ENCODE measurements around the gene CGB8. TPM values are rescaled to one million over a fixed set of nuclear protein-coding genes. Genes with fewer than 3 reads are reported as not detected.
"Not testable (repeated sequence)": the region's sequence is repeated elsewhere in the genome, so short reads cannot be mapped to it uniquely, and the experiment has no call there.

The CGB8 gene
- total RNA-seq, 1 donor from 2014 or later, result 9.4 TPM

DNA sequence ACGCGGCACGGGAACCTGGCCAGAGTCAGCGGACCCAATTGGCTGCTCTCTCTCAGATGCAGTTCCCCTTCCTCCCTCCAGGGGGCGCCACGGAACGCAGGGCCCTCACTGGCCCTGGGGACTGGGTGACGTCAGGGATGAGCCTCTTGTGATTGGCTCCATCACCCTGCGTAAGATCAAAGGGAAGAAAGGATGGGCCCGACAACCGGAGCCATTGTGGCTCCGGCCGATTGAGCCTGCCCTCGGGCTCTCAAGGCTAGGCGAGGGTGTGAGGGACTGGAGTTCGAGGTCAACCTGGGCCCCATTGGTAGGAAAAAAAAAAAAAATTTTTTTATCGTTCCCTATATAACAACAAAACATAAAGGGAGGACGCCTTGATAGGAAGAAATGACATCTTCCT, 12.1 kb downstream of the CGB8 start, which contains the start of gene CGB1:
Gene CGB1, minus strand, starts transcription at position 81 of the 400 bp plus-strand sequence. CDS start 184 bp downstream, outside the sequence.
- H3K9me3 ChIP-seq (ENCODE audit: insufficient read depth, low read depth, low read length); DNase-seq (ENCODE audit: low read depth); H3K4me3 Mint-ChIP-seq (ENCODE audit: unreplicated experiment); H2AFZ ChIP-seq (ENCODE audit: low read depth, low read length); H4K20me1 ChIP-seq (ENCODE audit: insufficient read depth, low read length); H3K79me2 ChIP-seq (ENCODE audit: insufficient read depth, low read length); H3K27me3 ChIP-seq (ENCODE audit: insufficient read depth, low read length); H3K27ac Mint-ChIP-seq (ENCODE audit: unreplicated experiment); H3K36me3 Mint-ChIP-seq (ENCODE audit: low read depth, unreplicated experiment); H3K9ac ChIP-seq (ENCODE audit: low read length); H3K4me2 ChIP-seq (ENCODE audit: low read length); H3K4me3 ChIP-seq (ENCODE audit: insufficient read depth, low read depth, low read length); H3K9me3 Mint-ChIP-seq (ENCODE audit: unreplicated experiment); H3K27ac ChIP-seq (ENCODE audit: low read depth, low read length); H3K27me3 Mint-ChIP-seq (ENCODE audit: low read depth, unreplicated experiment); FAIRE-seq; H3K36me3 ChIP-seq (ENCODE audit: insufficient read depth, low read length): not testable (repeated sequence)
- TF ChIP-seq, protein P1, sequence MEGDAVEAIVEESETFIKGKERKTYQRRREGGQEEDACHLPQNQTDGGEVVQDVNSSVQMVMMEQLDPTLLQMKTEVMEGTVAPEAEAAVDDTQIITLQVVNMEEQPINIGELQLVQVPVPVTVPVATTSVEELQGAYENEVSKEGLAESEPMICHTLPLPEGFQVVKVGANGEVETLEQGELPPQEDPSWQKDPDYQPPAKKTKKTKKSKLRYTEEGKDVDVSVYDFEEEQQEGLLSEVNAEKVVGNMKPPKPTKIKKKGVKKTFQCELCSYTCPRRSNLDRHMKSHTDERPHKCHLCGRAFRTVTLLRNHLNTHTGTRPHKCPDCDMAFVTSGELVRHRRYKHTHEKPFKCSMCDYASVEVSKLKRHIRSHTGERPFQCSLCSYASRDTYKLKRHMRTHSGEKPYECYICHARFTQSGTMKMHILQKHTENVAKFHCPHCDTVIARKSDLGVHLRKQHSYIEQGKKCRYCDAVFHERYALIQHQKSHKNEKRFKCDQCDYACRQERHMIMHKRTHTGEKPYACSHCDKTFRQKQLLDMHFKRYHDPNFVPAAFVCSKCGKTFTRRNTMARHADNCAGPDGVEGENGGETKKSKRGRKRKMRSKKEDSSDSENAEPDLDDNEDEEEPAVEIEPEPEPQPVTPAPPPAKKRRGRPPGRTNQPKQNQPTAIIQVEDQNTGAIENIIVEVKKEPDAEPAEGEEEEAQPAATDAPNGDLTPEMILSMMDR (IDR thresholded peaks at IDR 0.05; ENCODE audit: insufficient read depth, low read depth, low read length), result peak; percentile 20
- H3K4me1 Mint-ChIP-seq (ENCODE audit: low read depth, unreplicated experiment), result peaks cover 11% of the 10 kb centered on the region
- H3K4me1 ChIP-seq (ENCODE audit: insufficient read depth, low read length), result peaks cover 13% of the 10 kb centered on the region

DNA sequence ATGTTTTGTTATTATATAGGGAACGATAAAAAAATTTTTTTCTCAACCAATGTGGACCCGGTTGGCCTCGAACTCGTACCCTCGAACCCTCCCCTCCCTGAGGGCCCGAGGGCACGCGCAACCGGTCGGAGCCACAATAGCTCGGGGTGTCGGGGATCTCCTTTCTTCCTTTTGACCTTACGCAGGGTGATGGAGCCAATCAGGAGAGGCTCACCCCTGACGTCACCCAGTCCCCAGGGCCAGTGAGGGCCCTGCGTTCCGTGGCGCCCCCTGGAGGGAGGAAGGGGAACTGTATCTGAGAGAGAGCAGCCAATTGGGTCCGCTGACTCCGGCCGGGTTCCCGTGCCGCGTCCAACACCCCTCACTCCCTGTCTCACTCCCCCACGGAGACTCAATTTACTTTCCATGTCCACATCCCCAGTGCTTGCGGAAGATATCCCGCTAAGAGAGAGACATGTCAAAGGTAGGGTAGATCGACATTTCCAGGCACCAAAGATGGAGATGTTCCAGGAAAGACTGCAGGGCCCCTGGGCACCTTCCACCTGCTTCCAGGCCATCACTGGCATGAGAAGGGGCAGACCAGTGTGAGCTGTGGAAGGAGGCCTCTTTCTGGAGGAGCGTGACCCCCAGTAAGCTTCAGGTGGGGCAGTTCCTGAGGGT, 17.1 kb downstream of the CGB8 start, which contains the start of gene CGB2:
Gene CGB2, plus strand, starts transcription at position 249 of the 660 bp plus-strand sequence. Its CDS starts 206 bp downstream, at position 455.
- not testable (repeated sequence) for H3K36me3 Mint-ChIP-seq (ENCODE audit: low read depth, unreplicated experiment)

DNA sequence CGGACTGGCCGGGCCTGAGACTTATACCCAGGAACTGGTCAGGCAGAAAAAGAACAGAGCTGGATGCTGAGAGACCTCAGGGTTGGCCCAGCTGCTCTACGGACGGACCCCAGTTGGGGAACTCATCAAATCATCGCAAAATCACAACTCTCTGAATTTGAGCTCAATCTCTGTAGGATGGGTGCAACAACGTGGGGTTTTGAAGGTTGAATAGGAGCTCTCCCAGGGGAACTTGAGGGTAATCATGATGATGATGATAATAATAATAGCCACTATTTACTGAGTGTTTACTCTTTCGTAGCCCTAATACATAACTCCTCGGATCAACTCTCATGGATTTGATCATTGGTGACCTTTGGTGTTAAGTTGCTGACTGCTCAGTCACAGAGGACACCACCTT, 18.6 kb downstream of the CGB8 start:
- H3K79me2 ChIP-seq (ENCODE audit: insufficient read depth, low read length); H3K4me3 ChIP-seq (ENCODE audit: insufficient read depth, low read depth, low read length); H3K9me3 ChIP-seq (ENCODE audit: insufficient read depth, low read depth, low read length); H3K27ac ChIP-seq (ENCODE audit: low read depth, low read length); H4K20me1 ChIP-seq (ENCODE audit: insufficient read depth, low read length); H3K4me1 ChIP-seq (ENCODE audit: insufficient read depth, low read length); H3K27me3 Mint-ChIP-seq (ENCODE audit: low read depth, unreplicated experiment); H3K9me3 Mint-ChIP-seq (ENCODE audit: unreplicated experiment); H3K9ac ChIP-seq (ENCODE audit: low read length); H3K4me3 Mint-ChIP-seq (ENCODE audit: unreplicated experiment); H3K36me3 Mint-ChIP-seq (ENCODE audit: low read depth, unreplicated experiment); DNase-seq (ENCODE audit: low read depth); FAIRE-seq; H3K36me3 ChIP-seq (ENCODE audit: insufficient read depth, low read length); H3K27me3 ChIP-seq (ENCODE audit: insufficient read depth, low read length); H3K4me2 ChIP-seq (ENCODE audit: low read length); H2AFZ ChIP-seq (ENCODE audit: low read depth, low read length): not testable (repeated sequence)
- Mint-ChIP-seq H3K27ac (ENCODE audit: unreplicated experiment) (peak overlapping the region; percentile 98), H3K4me1 (ENCODE audit: low read depth, unreplicated experiment) (peaks cover 13% of the 10 kb centered on the region)

More for the DNA sequence above, 17.1 kb downstream of the CGB8 start, which contains the start of gene CGB2:
- not testable (repeated sequence) for H2AFZ ChIP-seq (ENCODE audit: low read depth, low read length); H3K27me3 Mint-ChIP-seq (ENCODE audit: low read depth, unreplicated experiment); H3K36me3 ChIP-seq (ENCODE audit: insufficient read depth, low read length); H3K79me2 ChIP-seq (ENCODE audit: insufficient read depth, low read length); H3K4me2 ChIP-seq (ENCODE audit: low read length); H3K4me1 Mint-ChIP-seq (ENCODE audit: low read depth, unreplicated experiment); DNase-seq (ENCODE audit: low read depth); H3K27ac ChIP-seq (ENCODE audit: low read depth, low read length); H3K9ac ChIP-seq (ENCODE audit: low read length); H3K4me3 ChIP-seq (ENCODE audit: insufficient read depth, low read depth, low read length); H3K9me3 Mint-ChIP-seq (ENCODE audit: unreplicated experiment); H3K4me1 ChIP-seq (ENCODE audit: insufficient read depth, low read length); H4K20me1 ChIP-seq (ENCODE audit: insufficient read depth, low read length); H3K9me3 ChIP-seq (ENCODE audit: insufficient read depth, low read depth, low read length); H3K4me3 Mint-ChIP-seq (ENCODE audit: unreplicated experiment); H3K27me3 ChIP-seq (ENCODE audit: insufficient read depth, low read length); FAIRE-seq
- H3K27ac Mint-ChIP-seq (ENCODE audit: unreplicated experiment), result peak within 1 kb of the TSS; percentile 26
- TF ChIP-seq, protein P1 (IDR thresholded peaks at IDR 0.05; ENCODE audit: insufficient read depth, low read depth, low read length), result peak; percentile 29

DNA sequence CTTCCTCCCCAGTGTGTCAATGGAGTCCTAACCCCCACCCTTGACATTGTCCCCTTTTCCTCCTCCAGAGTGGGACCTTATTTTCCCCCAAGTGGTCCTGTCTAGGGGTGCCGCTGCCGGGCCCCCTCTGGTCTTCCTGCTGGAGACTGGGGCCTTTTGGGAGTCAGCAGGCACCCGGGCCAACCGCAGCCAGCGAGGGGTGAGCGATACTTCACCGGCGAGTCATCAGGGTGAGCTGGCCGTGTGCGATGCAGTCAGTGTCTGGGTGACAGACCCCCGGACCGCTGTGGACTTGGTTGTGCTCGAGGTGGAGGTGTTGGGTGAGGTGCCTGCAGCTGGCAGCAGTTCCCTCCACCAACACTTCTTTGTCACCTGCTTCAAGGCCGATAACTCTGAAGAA, 19.2 kb downstream of the CGB8 start:
- FAIRE-seq; H3K79me2 ChIP-seq (ENCODE audit: insufficient read depth, low read length); H4K20me1 ChIP-seq (ENCODE audit: insufficient read depth, low read length); H3K9me3 Mint-ChIP-seq (ENCODE audit: unreplicated experiment); H3K4me1 ChIP-seq (ENCODE audit: insufficient read depth, low read length); H3K9me3 ChIP-seq (ENCODE audit: insufficient read depth, low read depth, low read length); H3K36me3 ChIP-seq (ENCODE audit: insufficient read depth, low read length); H3K9ac ChIP-seq (ENCODE audit: low read length); H3K4me3 ChIP-seq (ENCODE audit: insufficient read depth, low read depth, low read length); H3K36me3 Mint-ChIP-seq (ENCODE audit: low read depth, unreplicated experiment); H2AFZ ChIP-seq (ENCODE audit: low read depth, low read length); H3K27me3 ChIP-seq (ENCODE audit: insufficient read depth, low read length); H3K27me3 Mint-ChIP-seq (ENCODE audit: low read depth, unreplicated experiment): not testable (repeated sequence)
- Mint-ChIP-seq H3K4me3 (ENCODE audit: unreplicated experiment) (peak overlapping the region; percentile 57), H3K27ac (ENCODE audit: unreplicated experiment) (peak overlapping the region; percentile 98), H3K4me1 (ENCODE audit: low read depth, unreplicated experiment) (peaks cover 15% of the 10 kb centered on the region)
- Histone ChIP-seq H3K4me2 (ENCODE audit: low read length) (peak overlapping the region; percentile 39), H3K27ac (ENCODE audit: low read depth, low read length) (peak overlapping the region; percentile 58)
- peak; percentile 40 for DNase-seq (ENCODE audit: low read depth)

DNA sequence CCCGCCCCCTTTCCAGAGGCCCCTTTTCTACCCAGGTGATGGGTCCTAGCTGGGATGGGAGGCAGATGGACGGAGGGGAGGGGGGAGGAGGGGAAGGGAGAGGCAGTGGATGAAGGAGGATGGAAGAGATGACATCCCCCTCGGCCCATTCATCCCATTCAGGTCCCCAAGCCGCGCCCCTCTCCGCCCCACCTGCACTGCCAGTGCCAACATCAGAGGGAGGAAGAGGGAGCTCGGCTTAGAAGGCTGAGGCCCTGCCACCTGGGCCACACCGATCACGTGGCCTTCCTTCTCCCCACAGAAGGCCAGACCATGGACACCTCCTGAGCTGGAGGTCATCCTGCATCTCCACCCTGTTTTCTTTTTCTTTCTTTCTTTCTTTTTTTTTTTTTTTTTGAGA, 20.2 kb downstream of the CGB8 start:
- not testable (repeated sequence) for H3K9me3 ChIP-seq (ENCODE audit: insufficient read depth, low read depth, low read length); H3K27me3 ChIP-seq (ENCODE audit: insufficient read depth, low read length); H3K4me3 Mint-ChIP-seq (ENCODE audit: unreplicated experiment); H3K4me2 ChIP-seq (ENCODE audit: low read length); DNase-seq (ENCODE audit: low read depth); FAIRE-seq; H4K20me1 ChIP-seq (ENCODE audit: insufficient read depth, low read length); H3K27ac ChIP-seq (ENCODE audit: low read depth, low read length); H3K9me3 Mint-ChIP-seq (ENCODE audit: unreplicated experiment); H3K4me1 ChIP-seq (ENCODE audit: insufficient read depth, low read length); H3K9ac ChIP-seq (ENCODE audit: low read length); H3K27me3 Mint-ChIP-seq (ENCODE audit: low read depth, unreplicated experiment); H3K4me3 ChIP-seq (ENCODE audit: insufficient read depth, low read depth, low read length); H3K79me2 ChIP-seq (ENCODE audit: insufficient read depth, low read length); H2AFZ ChIP-seq (ENCODE audit: low read depth, low read length); H3K36me3 Mint-ChIP-seq (ENCODE audit: low read depth, unreplicated experiment); H3K36me3 ChIP-seq (ENCODE audit: insufficient read depth, low read length)
- Mint-ChIP-seq H3K4me1 (ENCODE audit: low read depth, unreplicated experiment) (peaks cover 15% of the 10 kb centered on the region), H3K27ac (ENCODE audit: unreplicated experiment) (peak overlapping the region; percentile 98)
